ENCODE measurements around the gene RBM48. TPM values are rescaled to one million over a fixed set of nuclear protein-coding genes. Genes with fewer than 3 reads are reported as not detected.

The RBM48 gene
- total RNA-seq, 1 donor from 2014 or later, result 15.4 TPM

DNA sequence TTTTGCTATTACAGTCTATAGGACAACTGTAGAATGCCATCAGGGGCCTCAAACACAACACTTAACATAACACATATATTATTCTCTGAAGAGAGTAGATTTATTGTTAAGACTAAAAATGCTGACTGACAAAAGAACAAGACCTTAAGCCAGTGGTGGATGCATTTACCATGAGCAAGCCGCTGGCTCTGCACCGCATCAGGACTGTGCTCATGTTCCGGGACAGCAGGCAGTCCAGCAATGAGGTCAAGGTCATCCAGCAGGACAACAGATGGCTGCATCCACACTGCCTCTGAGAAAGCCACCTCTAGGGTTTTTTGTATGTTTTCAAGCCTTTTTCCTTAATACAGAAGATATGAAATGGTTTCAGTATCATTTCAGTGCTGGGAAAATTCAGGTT, 24.0 kb upstream of the RBM48 start:
- Mint-ChIP-seq H3K9me3 (ENCODE audit: unreplicated experiment) (peaks cover 2% of the 10 kb centered on the region), H3K36me3 (ENCODE audit: unreplicated experiment) (no peaks in the 10 kb centered on the region), H3K4me3 (ENCODE audit: unreplicated experiment) (no peak overlapping the region), H3K4me1 (ENCODE audit: low read depth, unreplicated experiment) (peaks cover 7% of the 10 kb centered on the region), H3K27ac (ENCODE audit: unreplicated experiment) (peak overlapping the region; percentile 64), H3K27me3 (ENCODE audit: unreplicated experiment) (no peaks in the 10 kb centered on the region)
- peak; percentile 63 for DNase-seq
- TF ChIP-seq, protein P1, sequence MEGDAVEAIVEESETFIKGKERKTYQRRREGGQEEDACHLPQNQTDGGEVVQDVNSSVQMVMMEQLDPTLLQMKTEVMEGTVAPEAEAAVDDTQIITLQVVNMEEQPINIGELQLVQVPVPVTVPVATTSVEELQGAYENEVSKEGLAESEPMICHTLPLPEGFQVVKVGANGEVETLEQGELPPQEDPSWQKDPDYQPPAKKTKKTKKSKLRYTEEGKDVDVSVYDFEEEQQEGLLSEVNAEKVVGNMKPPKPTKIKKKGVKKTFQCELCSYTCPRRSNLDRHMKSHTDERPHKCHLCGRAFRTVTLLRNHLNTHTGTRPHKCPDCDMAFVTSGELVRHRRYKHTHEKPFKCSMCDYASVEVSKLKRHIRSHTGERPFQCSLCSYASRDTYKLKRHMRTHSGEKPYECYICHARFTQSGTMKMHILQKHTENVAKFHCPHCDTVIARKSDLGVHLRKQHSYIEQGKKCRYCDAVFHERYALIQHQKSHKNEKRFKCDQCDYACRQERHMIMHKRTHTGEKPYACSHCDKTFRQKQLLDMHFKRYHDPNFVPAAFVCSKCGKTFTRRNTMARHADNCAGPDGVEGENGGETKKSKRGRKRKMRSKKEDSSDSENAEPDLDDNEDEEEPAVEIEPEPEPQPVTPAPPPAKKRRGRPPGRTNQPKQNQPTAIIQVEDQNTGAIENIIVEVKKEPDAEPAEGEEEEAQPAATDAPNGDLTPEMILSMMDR (IDR thresholded peaks at IDR 0.05; ENCODE audit: partially characterized antibody, unreplicated experiment), result no peak

DNA sequence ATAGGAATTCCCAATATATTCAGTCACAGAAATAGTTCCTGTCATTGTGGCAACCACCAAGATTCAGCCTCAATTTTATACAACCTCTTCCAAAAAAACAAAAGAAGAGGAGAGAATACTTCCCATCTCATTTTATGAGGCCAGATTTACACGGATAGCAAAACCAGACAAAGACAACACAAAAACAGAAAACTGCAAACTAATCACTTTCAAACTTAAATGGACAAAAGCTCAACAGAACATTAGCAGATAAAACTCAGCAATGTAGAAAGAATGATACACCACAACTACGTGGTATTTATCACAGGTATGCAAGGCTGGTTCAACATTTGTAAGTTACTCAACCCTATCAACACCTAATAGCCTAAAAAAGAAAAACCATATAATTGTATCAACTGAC, 22.2 kb upstream of the RBM48 start:
- H3K36me3 Mint-ChIP-seq (ENCODE audit: unreplicated experiment), result no peaks in the 10 kb centered on the region
- H3K4me1 Mint-ChIP-seq (ENCODE audit: low read depth, unreplicated experiment), result peaks cover 7% of the 10 kb centered on the region
- H3K27me3 Mint-ChIP-seq (ENCODE audit: unreplicated experiment), result no peaks in the 10 kb centered on the region
- TF ChIP-seq, protein P1 (IDR thresholded peaks at IDR 0.05; ENCODE audit: partially characterized antibody, unreplicated experiment), result no peak
- H3K27ac Mint-ChIP-seq (ENCODE audit: unreplicated experiment), result no peak overlapping the region
- H3K4me3 Mint-ChIP-seq (ENCODE audit: unreplicated experiment), result no peak overlapping the region
- peaks cover 2% of the 10 kb centered on the region for H3K9me3 Mint-ChIP-seq (ENCODE audit: unreplicated experiment)
- DNase-seq, result no peak

GRCh38 chr7:92508946-92509345, 19.6 kb upstream of the RBM48 start:
- peaks cover 7% of the 10 kb centered on the region for H3K4me1 Mint-ChIP-seq (ENCODE audit: low read depth, unreplicated experiment)
- TF ChIP-seq, protein P1 (IDR thresholded peaks at IDR 0.05; ENCODE audit: partially characterized antibody, unreplicated experiment), result no peak
- no peaks in the 10 kb centered on the region for H3K27me3 Mint-ChIP-seq (ENCODE audit: unreplicated experiment)
- H3K27ac Mint-ChIP-seq (ENCODE audit: unreplicated experiment), result no peak overlapping the region
- H3K4me3 Mint-ChIP-seq (ENCODE audit: unreplicated experiment), result no peak overlapping the region
- peaks cover 2% of the 10 kb centered on the region for H3K9me3 Mint-ChIP-seq (ENCODE audit: unreplicated experiment)
- DNase-seq, result no peak
- no peaks in the 10 kb centered on the region for H3K36me3 Mint-ChIP-seq (ENCODE audit: unreplicated experiment)

DNA sequence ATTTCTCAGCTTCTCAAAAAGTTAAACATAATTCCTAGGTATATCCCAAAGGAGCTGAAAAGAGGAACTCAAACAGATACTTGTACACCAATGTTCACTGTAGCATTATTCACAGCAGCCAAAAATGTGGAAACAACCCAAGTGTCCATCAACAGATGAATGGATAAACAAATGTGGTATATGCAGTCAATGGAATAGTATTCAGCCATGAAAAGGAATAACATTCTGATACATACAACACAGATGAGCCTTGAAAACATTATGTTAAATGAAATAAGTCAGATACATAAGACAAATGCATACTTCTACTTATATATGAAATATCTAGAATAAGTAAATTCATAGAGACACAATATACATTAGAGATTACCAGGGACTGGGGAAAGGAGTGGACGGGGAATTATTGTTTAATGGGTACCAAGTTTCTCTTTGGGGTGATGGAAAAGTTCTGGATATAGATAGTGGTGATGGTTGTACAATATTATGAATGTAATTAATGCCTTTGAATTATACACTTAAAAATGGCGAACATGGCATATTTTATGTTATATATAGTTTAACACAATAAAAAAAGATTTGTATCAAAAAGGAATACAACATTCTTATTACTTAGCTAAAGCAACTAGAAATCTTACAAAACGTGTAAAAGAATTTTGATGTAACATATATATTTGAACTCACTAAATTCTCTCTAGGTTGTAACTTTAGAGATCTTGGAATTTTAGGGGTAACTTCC, 15.3 kb upstream of the RBM48 start:
- TF ChIP-seq, protein P1 (IDR thresholded peaks at IDR 0.05; ENCODE audit: partially characterized antibody, unreplicated experiment), result no peak
- no peaks in the 10 kb centered on the region for H3K9me3 Mint-ChIP-seq (ENCODE audit: unreplicated experiment)
- H3K4me1 Mint-ChIP-seq (ENCODE audit: low read depth, unreplicated experiment), result no peaks in the 10 kb centered on the region
- no peaks in the 10 kb centered on the region for H3K27me3 Mint-ChIP-seq (ENCODE audit: unreplicated experiment)
- no peaks in the 10 kb centered on the region for H3K36me3 Mint-ChIP-seq (ENCODE audit: unreplicated experiment)
- H3K27ac Mint-ChIP-seq (ENCODE audit: unreplicated experiment), result no peak overlapping the region
- DNase-seq, result no peak
- no peak overlapping the region for H3K4me3 Mint-ChIP-seq (ENCODE audit: unreplicated experiment)

GRCh38 chr7:92517631-92518030, 11.0 kb upstream of the RBM48 start:
- DNase-seq, result no peak
- H3K9me3 Mint-ChIP-seq (ENCODE audit: unreplicated experiment), result no peaks in the 10 kb centered on the region
- H3K4me1 Mint-ChIP-seq (ENCODE audit: low read depth, unreplicated experiment), result no peaks in the 10 kb centered on the region
- no peaks in the 10 kb centered on the region for H3K27me3 Mint-ChIP-seq (ENCODE audit: unreplicated experiment)
- no peak overlapping the region for H3K27ac Mint-ChIP-seq (ENCODE audit: unreplicated experiment)
- no peak overlapping the region for H3K4me3 Mint-ChIP-seq (ENCODE audit: unreplicated experiment)
- TF ChIP-seq, protein P1 (IDR thresholded peaks at IDR 0.05; ENCODE audit: partially characterized antibody, unreplicated experiment), result no peak
- H3K36me3 Mint-ChIP-seq (ENCODE audit: unreplicated experiment), result no peaks in the 10 kb centered on the region
